ENCODE data around the gene LCA5. TPM values are rescaled to one million over a fixed set of nuclear protein-coding genes. Genes with fewer than 3 reads are reported as not detected.

LCA5 gene
- total RNA-seq, 1 donor from 2014 or later: 8.8 TPM

DNA sequence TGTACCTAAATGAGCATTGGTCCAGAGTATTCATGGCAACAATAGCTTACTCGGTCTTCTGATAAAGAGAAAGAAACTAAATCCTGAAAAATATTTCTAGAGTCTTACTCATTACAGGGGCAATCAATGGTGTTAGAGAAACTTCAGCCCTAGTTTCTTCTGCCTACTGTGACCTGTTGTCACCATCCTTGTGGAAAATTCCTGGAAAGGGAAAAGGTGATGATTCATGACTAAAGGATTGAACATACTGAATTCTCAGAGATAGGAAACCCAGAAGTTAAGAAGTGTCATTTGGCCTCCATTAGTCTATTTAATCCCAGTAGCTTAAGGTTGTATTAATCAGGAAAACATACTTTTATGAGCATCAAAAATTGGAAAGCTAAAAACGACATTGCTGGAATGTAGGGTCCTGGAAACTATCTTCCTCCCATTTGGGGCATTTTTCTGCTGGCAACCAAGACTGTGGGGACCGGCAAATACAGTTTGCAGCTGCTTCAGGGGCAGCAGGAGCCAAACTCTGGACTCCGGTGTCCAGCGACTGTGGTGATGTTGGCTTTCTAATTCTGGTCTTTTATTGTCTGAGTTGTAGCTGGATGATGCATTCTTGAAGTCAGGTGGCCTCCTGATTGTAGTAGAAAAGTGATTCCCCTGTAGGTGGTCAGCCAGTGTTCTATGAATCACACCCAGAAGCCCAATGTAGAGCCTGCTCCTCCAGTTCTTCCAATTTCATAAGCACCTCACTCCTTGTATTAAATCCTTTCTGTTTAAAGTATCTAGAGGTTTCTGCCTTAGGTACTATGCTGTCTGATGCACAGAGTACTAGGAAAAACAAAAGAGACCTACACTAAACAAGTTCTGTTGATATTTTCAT lies 67.6 kb downstream of the LCA5 start:
- TF ChIP-seq, protein P1, sequence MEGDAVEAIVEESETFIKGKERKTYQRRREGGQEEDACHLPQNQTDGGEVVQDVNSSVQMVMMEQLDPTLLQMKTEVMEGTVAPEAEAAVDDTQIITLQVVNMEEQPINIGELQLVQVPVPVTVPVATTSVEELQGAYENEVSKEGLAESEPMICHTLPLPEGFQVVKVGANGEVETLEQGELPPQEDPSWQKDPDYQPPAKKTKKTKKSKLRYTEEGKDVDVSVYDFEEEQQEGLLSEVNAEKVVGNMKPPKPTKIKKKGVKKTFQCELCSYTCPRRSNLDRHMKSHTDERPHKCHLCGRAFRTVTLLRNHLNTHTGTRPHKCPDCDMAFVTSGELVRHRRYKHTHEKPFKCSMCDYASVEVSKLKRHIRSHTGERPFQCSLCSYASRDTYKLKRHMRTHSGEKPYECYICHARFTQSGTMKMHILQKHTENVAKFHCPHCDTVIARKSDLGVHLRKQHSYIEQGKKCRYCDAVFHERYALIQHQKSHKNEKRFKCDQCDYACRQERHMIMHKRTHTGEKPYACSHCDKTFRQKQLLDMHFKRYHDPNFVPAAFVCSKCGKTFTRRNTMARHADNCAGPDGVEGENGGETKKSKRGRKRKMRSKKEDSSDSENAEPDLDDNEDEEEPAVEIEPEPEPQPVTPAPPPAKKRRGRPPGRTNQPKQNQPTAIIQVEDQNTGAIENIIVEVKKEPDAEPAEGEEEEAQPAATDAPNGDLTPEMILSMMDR (conservative IDR thresholded peaks at IDR 0.05): no peak
- H3K4me3 Mint-ChIP-seq: no peak overlapping the region
- H3K9me3 Mint-ChIP-seq: no peaks in the 10 kb centered on the region

DNA sequence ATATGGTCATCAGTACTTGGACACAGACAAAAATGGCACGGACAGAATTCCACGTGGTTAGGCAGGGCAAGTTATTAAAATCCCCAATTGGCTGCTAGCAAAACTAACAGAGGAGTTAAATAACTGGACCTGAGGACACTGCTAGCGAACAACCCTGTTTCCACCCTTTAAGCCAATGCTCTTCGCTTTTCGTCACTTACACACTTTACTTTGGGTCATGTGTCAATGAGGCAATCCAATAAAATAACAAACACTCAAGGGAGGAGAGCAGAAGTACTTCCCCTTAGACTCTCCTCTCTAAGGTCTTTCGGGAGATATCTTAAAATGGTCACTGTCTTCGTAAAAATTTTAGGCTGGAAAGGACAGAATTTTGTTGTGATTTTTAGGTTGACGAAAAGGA lies 68.6 kb downstream of the LCA5 start:
- peaks cover 12% of the 10 kb centered on the region for H3K4me1 Mint-ChIP-seq (ENCODE audit: unreplicated experiment)
- TF ChIP-seq, protein P1 (conservative IDR thresholded peaks at IDR 0.05): no peak
- no peak overlapping the region for H3K27ac Mint-ChIP-seq
- no peak overlapping the region for H3K4me3 Mint-ChIP-seq
- no peaks in the 10 kb centered on the region for H3K9me3 Mint-ChIP-seq
- DNase-seq (ENCODE audit: extremely low spot score, unreplicated experiment): no peak
- no peaks in the 10 kb centered on the region for H3K36me3 Mint-ChIP-seq
- no peaks in the 10 kb centered on the region for H3K27me3 Mint-ChIP-seq

More for the DNA sequence above, 67.6 kb downstream of the LCA5 start:
- Mint-ChIP-seq H3K27ac (no peak overlapping the region), H3K36me3 (no peaks in the 10 kb centered on the region), H3K4me1 (ENCODE audit: unreplicated experiment) (peaks cover 9% of the 10 kb centered on the region), H3K27me3 (no peaks in the 10 kb centered on the region)
- no peak for DNase-seq (ENCODE audit: extremely low spot score, unreplicated experiment)

DNA sequence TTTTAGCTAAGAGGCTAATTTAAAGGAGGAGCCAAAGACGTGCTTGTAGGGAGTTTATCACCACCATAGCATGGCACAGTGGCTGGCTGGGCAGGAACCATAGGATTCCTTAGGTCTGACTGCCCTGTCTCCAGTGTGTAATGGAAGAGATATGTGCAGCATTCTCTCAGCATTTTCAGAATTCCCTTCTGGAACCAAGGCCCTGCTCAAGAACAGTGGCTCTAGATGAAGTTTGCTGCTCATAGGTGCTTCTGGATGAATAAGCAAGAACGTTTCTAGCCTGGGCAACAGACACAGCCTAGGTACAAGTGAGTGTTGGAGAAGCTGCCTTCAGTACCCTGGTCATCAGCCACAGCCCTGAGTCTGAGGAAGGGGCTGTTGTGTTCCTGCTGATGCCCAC lies 69.1 kb downstream of the LCA5 start:
- Mint-ChIP-seq H3K4me1 (ENCODE audit: unreplicated experiment) (peaks cover 15% of the 10 kb centered on the region), H3K27ac (no peak overlapping the region), H3K36me3 (no peaks in the 10 kb centered on the region), H3K27me3 (no peaks in the 10 kb centered on the region), H3K4me3 (no peak overlapping the region), H3K9me3 (no peaks in the 10 kb centered on the region)
- TF ChIP-seq, protein P1 (conservative IDR thresholded peaks at IDR 0.05): no peak
- DNase-seq (ENCODE audit: extremely low spot score, unreplicated experiment): no peak

DNA sequence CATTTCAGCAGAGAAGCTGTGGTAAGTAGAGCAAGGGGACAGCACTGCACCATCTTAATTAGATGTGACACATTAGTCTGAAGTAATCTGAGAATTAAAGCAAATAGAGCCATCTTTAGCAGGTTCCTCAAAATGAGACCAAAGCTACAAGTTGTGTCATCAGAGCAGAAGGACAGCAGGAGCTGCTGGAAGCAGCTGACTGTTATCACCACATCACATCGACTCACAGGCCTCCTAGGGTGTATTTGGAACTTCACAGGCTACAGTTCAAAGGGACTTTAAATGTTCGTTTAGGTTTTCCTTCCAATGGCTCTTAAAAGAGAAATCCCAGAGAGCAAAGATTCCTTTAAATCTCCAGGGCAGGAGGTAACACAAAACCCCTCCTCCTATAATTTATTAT lies 69.5 kb downstream of the LCA5 start:
- Mint-ChIP-seq H3K4me1 (ENCODE audit: unreplicated experiment) (peaks cover 15% of the 10 kb centered on the region), H3K9me3 (no peaks in the 10 kb centered on the region), H3K27me3 (no peaks in the 10 kb centered on the region), H3K36me3 (no peaks in the 10 kb centered on the region), H3K27ac (peak overlapping the region; percentile 39), H3K4me3 (no peak overlapping the region)
- DNase-seq (ENCODE audit: extremely low spot score, unreplicated experiment): no peak
- TF ChIP-seq, protein P1 (conservative IDR thresholded peaks at IDR 0.05): no peak

DNA sequence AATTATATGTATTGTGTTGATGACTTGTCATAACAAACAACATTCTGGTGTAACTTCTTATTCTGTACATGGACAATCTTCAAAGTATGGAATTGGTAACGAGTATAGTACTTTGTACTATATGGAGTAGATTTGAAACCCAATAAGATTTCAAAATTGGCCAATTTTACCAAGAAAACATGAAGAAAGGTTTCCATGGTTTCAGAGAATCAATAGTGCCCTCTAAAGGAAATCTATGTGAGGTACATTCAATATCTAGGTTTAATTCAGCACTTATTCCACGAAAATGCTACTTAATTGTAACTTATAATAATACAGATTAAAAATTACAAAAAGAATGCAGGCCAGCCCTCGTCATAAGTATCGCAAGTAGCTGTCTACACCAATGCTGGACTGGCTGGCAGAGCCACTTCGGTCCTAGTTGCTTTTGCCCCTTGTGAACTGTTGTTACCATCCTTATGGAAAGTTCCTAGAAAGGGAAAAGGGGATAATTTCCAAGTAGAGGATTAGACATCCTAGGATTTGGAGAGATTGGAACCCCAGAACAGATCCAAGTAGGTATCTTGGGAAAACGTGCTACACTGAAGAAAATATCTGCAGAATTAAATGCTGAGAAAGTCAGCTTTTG lies 70.9 kb downstream of the LCA5 start:
- Mint-ChIP-seq H3K9me3 (no peaks in the 10 kb centered on the region), H3K27me3 (no peaks in the 10 kb centered on the region), H3K4me3 (no peak overlapping the region), H3K4me1 (ENCODE audit: unreplicated experiment) (peaks cover 15% of the 10 kb centered on the region), H3K27ac (no peak overlapping the region), H3K36me3 (no peaks in the 10 kb centered on the region)
- TF ChIP-seq, protein P1 (conservative IDR thresholded peaks at IDR 0.05): peak; percentile 78
- DNase-seq (ENCODE audit: extremely low spot score, unreplicated experiment): no peak
